Left renal cortex interstitium (tissue), 4 donors: Measurements from ENCODE around the gene PAQR9. TPM values are rescaled to one million over a fixed set of nuclear protein-coding genes. Genes with fewer than 3 reads are reported as not detected.

Experiments used
- DNase-seq, 4 donors: peaks; one replicate each; pipeline ENCODE4 v3.0.0-alpha.2; 2013; ENCODE audit warnings: low read depth in 4 of 4, low spot score in 2 of 4, missing footprints in 1 of 4
- polyA plus RNA-seq, 4 donors: library from polyadenylated mRNA; unstranded; fragments of 120-200 nt; gene quantifications; one replicate each; pipeline ENCODE4 v1.2.1, GENCODE V29; 2013; ENCODE audit not compliant: insufficient read length in 4 of 4

PAQR9 gene
- polyA plus RNA-seq, 4 donors: 0.70 to 1.0 (median 0.78) TPM

DNA sequence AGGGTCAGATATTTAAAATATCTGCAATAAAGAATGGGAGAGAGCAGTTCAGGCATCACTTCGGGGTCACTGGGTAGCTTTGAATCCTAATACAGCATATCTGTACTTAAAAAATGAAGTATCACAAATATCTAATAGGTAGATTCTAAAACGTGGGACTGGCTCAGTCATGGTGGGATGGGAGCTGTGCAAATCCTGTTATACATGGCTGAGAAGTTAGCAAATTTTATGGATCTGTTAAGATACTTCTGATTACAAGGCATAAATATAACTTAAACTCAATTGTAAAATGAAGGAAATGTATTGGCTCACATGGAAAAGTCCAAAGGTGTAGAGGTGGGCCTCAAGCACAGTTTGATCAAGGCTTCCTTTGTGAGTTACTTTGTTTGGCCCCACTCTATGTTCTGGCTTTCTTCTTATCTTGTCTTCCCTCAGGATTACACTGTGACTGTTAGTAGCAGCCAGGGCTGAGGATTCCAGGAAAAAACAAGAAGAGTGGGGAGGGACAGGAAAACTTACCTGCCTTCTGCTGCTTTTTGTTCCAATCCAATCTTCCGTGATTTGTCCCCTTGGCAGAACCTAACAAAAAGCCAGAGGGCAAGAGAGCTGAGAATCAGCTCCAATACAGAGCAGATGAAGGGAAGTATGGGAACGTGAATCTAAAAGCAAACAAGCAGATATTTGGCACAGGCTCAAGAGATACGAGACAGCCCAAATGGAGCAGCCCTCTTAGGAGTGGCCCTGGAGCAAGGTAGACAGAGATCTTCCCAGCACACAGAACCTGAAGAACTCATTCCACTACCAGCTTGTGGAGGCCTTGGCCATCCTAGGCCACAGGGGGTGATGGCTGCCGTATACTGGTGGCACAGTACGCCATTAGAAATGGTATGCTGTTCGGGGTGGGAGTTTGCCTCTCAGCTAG is 10.9 kb downstream of the PAQR9 start:
- no peak for DNase-seq

DNA sequence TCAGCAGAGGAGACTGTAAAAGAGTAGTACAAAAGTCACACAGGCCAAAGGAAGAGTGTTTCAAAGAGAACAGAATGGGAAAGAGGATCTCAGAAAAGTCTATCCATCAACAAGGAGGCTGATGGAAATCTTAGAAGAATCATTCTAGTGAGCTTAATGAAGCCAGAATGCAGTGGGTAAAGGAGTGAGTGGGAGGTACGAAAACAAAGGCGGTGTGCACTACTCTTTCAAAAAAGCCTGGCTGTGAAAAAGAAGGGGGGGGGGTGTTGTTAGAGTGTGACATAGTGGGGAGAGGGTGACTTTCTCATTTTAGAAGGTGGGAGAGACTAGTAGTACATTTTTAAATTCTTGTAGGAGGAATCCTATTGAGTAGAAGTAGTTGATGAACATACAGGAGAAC is 11.7 kb downstream of the PAQR9 start:
- peak in 1 of 4 donors; percentile 12 for DNase-seq

DNA sequence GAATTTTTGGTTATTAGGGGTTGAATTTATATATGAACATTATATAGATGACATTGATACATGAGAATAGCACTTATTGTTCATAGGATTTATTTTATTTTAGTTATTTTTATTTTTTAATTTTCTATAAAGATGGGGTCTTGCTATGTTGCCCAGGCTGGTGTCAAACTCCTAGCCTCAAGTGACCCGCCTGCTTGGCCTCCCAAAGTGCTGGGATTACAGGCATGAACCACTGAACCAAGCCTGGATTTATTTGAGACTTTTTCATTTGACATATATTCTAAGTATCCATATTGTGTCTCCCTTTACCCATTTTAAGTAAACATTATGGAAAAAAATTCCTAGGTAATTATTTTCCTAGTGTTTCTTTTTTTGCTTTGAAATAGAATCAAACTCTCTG is 12.5 kb downstream of the PAQR9 start:
- no peak for DNase-seq

- no peak for DNase-seq
These were observed 15.5 kb downstream of the PAQR9 start for GRCh38 chr3:142947799-142948575.

GRCh38 chr3:142947352-142947751 is 16.1 kb downstream of the PAQR9 start:
- no peak for DNase-seq

DNA sequence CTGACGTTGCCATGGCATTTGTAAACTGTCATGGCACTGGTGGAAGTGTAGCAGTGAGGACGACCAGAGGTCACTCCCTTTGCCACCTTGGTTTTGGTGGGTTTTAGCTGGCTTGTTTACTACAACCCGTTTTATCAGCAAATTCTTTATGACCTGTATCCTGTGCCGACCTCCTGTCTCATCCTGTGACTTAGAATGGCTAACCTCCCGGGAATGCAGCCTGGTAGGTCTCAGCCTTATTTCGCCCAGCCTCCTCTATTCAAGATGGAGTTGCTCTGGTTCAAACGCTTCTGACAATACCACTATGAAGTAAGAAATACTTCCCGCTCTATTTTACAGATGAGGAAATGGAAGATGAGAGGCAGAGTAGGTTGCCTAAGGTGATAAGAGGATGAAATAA is 16.6 kb downstream of the PAQR9 start:
- DNase-seq: no peak

GRCh38 chr3:142945023-142945422 is 18.5 kb downstream of the PAQR9 start:
- DNase-seq: no peak

GRCh38 chr3:142944342-142944741 is 19.1 kb downstream of the PAQR9 start:
- no peak for DNase-seq

DNA sequence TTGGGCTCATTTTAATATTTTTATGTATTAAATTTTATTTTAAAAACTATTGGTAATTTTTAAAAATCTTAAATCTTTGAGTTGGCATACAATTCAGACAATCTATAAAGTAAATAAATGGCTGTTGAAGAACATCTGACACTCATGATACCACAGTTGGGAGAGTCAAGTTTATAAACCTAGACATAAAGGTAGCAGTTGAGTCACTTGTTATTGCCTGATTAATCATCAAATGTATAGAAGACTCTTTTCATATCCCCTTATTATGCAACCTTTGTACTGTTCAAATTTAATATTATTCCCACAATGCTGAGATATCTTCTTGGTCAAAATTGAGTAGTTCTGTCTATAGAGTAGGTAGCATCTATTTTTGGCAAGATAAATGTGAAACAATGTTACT is 19.6 kb downstream of the PAQR9 start:
- no peak for DNase-seq

- no peak for DNase-seq
These were observed 20.1 kb downstream of the PAQR9 start for GRCh38 chr3:142943349-142943748.

- no peak for DNase-seq
These were observed 21.9 kb downstream of the PAQR9 start for GRCh38 chr3:142941373-142942123.

DNA sequence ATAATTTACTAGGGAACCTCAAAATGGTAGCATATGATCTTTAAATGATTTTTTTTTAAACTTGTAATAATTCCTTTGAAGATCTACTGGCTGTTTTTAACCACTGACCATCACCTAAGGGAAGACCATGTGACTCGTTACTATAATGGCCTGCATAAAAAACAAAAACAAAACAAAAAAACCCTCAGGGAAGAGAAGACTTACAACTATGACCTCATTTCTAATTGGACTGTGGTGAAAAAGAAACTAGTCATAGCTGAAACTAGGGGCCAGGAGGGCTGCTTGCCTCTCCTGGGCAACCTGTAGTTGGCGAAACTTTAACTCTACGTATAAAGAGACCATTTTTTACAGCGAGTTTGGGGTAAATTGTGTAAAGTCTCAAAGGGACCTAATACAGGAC is 23.0 kb downstream of the PAQR9 start:
- DNase-seq: no peak

- no peak for DNase-seq
These were observed 23.5 kb downstream of the PAQR9 start for GRCh38 chr3:142940000-142940399.

GRCh38 chr3:142935963-142936362 is 27.5 kb downstream of the PAQR9 start:
- DNase-seq: no peak

GRCh38 chr3:142934887-142935269 is 28.6 kb downstream of the PAQR9 start:
- no peak for DNase-seq

DNA sequence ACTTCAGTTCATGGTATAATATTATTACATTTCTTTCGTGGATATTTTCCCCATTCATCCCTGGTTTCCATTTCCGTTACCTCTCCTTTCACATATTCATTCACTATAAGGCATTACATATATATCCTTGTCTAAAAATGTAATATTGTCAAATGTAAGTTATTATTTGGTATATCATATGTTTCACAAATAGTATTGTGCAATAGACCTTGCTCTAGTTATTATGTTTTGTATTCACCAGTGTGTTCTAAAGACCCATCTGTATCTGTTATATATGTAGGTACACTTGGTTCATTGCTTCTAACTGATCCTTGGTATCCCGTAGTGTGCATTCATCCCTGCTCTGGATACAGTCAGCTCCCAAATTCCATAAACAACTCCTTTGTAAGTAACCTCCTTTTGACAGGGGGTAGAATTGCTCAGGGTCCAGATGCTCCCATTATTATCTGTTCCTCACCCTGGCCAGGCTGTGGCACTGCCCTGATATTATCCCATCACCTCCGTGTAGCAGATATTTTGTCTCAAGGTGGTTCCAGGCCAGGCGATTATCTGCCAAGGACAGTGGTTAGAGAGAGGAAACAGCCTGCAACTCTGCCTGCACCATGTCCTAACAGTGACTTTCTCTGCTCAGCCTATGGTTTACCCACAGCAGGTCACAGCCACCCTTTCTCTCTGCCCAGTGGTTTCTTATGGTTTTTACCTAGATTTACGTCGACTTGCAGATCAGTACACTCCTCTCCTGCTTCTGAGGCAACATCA is 29.2 kb downstream of the PAQR9 start:
- no peak for DNase-seq

DNA sequence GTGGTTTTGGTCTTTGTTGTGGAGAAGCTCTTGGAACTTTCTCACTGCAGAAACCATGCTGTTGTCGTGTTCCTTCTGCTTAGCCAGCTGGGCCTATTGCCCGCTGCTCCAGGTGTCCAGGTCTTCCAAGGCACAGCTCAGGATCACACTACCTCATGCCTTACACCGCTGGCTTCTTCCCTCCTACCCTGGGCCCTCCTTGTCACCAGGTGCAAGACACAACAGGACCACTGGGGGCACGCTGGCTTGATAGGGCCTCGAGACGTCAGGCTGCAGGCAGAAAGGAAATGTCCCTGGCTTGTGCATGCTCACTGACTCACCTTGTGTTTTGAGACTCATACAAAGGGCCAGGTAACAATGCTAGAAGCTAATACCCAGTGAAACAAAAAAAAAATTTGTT is 32.3 kb downstream of the PAQR9 start:
- no peak for DNase-seq

DNA sequence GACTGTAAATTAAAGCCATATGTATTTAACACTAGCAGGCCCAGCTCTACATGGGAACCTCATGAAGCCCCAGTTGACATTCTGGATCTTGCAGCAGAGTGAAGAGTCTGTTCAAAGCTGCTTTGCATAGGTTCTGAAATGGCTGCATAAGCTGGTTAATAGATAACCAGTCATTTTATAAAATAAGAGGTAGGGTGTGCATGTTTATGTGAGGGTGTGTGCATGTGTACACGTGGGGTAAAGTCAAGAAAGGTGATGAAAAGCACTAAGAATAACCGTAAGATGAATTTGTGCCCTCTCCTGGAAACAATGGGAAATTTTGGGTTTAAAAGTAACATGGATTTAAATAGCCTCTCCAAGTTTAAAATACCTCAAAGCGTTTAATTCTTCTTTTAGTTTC is 33.0 kb downstream of the PAQR9 start:
- DNase-seq: no peak

DNA sequence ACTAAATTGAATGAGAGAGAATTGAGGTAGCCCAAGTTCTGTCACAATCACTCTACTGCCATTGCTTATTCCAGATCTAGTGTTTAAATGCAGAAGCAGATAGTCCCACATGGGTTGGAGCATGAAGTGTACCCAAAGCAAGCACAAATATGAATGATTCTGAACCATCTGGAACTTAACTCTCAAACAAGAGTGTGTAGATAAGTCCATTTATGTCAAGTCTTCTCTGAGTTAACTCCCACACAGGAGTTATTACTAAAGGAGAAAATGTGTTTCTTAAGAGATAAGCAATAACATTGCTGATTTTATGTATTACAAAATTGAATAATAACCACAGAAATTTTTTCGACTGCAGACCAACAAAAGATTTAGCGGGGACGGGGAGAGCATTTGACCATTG is 33.6 kb downstream of the PAQR9 start:
- no peak for DNase-seq

GRCh38 chr3:142929109-142929508 is 34.4 kb downstream of the PAQR9 start:
- DNase-seq: no peak
